ENCODE results near the gene GATA2. TPM values are rescaled to one million over a fixed set of nuclear protein-coding genes. Genes with fewer than 3 reads are reported as not detected.

Gene GATA2
- total RNA-seq, 1 experiment from 2014 or later: 0.51 TPM

DNA sequence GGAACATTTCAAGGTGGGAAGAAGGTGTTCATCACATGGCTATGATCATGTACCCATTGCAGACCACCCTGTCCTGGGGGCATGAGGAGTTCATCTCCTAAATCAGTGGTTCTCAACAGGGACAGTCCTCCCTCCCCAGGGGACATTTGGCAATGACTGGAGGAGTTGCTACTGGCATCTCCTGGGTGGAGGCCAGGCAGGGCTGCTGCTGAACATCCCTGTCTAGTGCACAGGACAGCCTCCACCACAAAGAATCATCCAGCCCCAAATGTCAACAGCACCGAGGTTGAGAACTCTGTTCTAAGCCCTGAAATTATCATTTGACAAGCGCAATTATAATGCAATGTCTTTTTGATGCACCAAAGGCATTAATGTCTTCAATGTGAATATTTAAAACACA is 21.9 kb downstream of the GATA2 start:
- intact Hi-C loops (cut with micrococcal nuclease): no loop called here
- ChIA-PET POLR2A (no interaction called here), CTCF (no interaction called here)
- no peak for DNase-seq (ENCODE audit: unreplicated experiment)
- Mint-ChIP-seq H3K27ac (ENCODE audit: low read depth, unreplicated experiment) (no peak overlapping the region), H3K9me3 (ENCODE audit: unreplicated experiment) (peaks cover 5% of the 10 kb centered on the region), H3K36me3 (ENCODE audit: insufficient read depth, unreplicated experiment) (no peaks in the 10 kb centered on the region), H3K4me3 (ENCODE audit: unreplicated experiment) (no peak overlapping the region), H3K4me1 (ENCODE audit: insufficient read depth, unreplicated experiment) (no peaks in the 10 kb centered on the region), H3K27me3 (ENCODE audit: insufficient read depth, unreplicated experiment) (peaks cover 66% of the 10 kb centered on the region)
- no peak for TF ChIP-seq CTCF (IDR thresholded peaks at IDR 0.05; ENCODE audit: unreplicated experiment)
- no TSS peak for BruUV-seq (replicated peaks)

- H3K27ac Mint-ChIP-seq (ENCODE audit: low read depth, unreplicated experiment): no peak overlapping the region
- ChIA-PET CTCF (no interaction called here), POLR2A (no interaction called here)
- H3K4me3 Mint-ChIP-seq (ENCODE audit: unreplicated experiment): no peak overlapping the region
- intact Hi-C loops (cut with micrococcal nuclease): no loop called here
- peaks cover 71% of the 10 kb centered on the region for H3K27me3 Mint-ChIP-seq (ENCODE audit: insufficient read depth, unreplicated experiment)
- BruUV-seq (replicated peaks): no TSS peak
- H3K9me3 Mint-ChIP-seq (ENCODE audit: unreplicated experiment): peaks cover 5% of the 10 kb centered on the region
- H3K36me3 Mint-ChIP-seq (ENCODE audit: insufficient read depth, unreplicated experiment): no peaks in the 10 kb centered on the region
- no peak for DNase-seq (ENCODE audit: unreplicated experiment)
- H3K4me1 Mint-ChIP-seq (ENCODE audit: insufficient read depth, unreplicated experiment): no peaks in the 10 kb centered on the region
- no peak for TF ChIP-seq CTCF (IDR thresholded peaks at IDR 0.05; ENCODE audit: unreplicated experiment)
Measured at GRCh38 chr3:128470134-128470899, 22.7 kb downstream of the GATA2 start.

DNA sequence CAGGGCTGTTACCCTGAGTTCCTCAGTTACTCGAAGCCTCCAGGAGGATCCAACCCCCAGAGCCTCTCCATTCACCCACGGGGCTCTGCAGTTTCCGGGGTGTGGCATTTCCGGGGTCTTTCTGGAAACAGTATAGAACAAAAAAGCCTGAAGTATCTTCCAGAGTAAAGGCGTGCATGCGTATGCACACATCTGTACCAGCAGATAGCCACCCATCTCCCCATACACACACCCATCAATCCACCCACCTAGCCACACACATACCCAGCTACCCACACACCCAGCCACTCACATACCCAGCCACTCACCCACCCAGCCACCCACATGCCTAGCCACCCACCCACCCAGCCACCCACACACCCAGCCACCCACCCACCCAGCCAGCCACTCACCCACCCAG is 23.4 kb downstream of the GATA2 start:
- intact Hi-C loops (cut with micrococcal nuclease): no loop called here
- ChIA-PET POLR2A (no interaction called here), CTCF (interaction anchor here (0.7 kb wide), 1 partner anchor 42 kb away, joined by 3 read pairs; no protein-coding TSS in a partner anchor)
- no peak for TF ChIP-seq CTCF (IDR thresholded peaks at IDR 0.05; ENCODE audit: unreplicated experiment)
- Mint-ChIP-seq H3K4me1 (ENCODE audit: insufficient read depth, unreplicated experiment) (no peaks in the 10 kb centered on the region), H3K9me3 (ENCODE audit: unreplicated experiment) (peaks cover 5% of the 10 kb centered on the region), H3K27me3 (ENCODE audit: insufficient read depth, unreplicated experiment) (peaks cover 71% of the 10 kb centered on the region), H3K4me3 (ENCODE audit: unreplicated experiment) (no peak overlapping the region), H3K36me3 (ENCODE audit: insufficient read depth, unreplicated experiment) (no peaks in the 10 kb centered on the region), H3K27ac (ENCODE audit: low read depth, unreplicated experiment) (no peak overlapping the region)
- no peak for DNase-seq (ENCODE audit: unreplicated experiment)
- BruUV-seq (replicated peaks): no TSS peak

- POLR2A ChIA-PET: no interaction called here
- no peaks in the 10 kb centered on the region for H3K4me1 Mint-ChIP-seq (ENCODE audit: insufficient read depth, unreplicated experiment)
- H3K36me3 Mint-ChIP-seq (ENCODE audit: insufficient read depth, unreplicated experiment): no peaks in the 10 kb centered on the region
- CTCF ChIA-PET: interaction anchor here (0.7 kb wide), 1 partner anchor 42 kb away, joined by 3 read pairs; no protein-coding TSS in a partner anchor
- no peak for TF ChIP-seq CTCF (IDR thresholded peaks at IDR 0.05; ENCODE audit: unreplicated experiment)
- H3K27me3 Mint-ChIP-seq (ENCODE audit: insufficient read depth, unreplicated experiment): peaks cover 71% of the 10 kb centered on the region
- DNase-seq (ENCODE audit: unreplicated experiment): no peak
- peaks cover 5% of the 10 kb centered on the region for H3K9me3 Mint-ChIP-seq (ENCODE audit: unreplicated experiment)
- intact Hi-C loops (cut with micrococcal nuclease): no loop called here
- BruUV-seq (replicated peaks): no TSS peak
- no peak overlapping the region for H3K27ac Mint-ChIP-seq (ENCODE audit: low read depth, unreplicated experiment)
- H3K4me3 Mint-ChIP-seq (ENCODE audit: unreplicated experiment): no peak overlapping the region
Measured at GRCh38 chr3:128468791-128469527, 24.0 kb downstream of the GATA2 start.

All from MCF 10A (cell line).